ENCODE results near the gene KIFAP3.

DNA sequence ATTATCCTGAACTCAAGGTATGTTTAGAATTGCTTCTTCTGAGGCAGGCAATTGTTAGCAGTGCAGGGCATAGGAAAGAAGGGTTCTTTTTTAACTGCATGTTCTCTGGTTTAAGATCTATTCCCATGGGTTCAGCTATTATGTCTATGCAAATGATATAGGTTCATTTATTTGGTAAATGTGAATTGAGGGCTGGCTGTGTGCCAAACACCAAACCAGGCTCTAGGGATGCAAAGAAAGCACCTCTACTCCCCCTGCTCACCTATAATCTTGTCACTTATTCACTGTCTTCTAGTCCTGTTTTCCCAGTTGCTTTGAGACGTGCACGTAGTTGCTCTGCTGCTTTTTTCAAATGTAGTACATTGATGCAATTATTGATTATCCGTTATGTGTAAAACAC lies 691 bp upstream of the KIFAP3 start:
- TF ChIP-seq, protein P1, sequence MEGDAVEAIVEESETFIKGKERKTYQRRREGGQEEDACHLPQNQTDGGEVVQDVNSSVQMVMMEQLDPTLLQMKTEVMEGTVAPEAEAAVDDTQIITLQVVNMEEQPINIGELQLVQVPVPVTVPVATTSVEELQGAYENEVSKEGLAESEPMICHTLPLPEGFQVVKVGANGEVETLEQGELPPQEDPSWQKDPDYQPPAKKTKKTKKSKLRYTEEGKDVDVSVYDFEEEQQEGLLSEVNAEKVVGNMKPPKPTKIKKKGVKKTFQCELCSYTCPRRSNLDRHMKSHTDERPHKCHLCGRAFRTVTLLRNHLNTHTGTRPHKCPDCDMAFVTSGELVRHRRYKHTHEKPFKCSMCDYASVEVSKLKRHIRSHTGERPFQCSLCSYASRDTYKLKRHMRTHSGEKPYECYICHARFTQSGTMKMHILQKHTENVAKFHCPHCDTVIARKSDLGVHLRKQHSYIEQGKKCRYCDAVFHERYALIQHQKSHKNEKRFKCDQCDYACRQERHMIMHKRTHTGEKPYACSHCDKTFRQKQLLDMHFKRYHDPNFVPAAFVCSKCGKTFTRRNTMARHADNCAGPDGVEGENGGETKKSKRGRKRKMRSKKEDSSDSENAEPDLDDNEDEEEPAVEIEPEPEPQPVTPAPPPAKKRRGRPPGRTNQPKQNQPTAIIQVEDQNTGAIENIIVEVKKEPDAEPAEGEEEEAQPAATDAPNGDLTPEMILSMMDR (IDR thresholded peaks at IDR 0.05) = no peak
- TF ChIP-seq ZFX (IDR thresholded peaks at IDR 0.05; ENCODE audit: borderline replicate concordance) = no peak
